HCT116 (cell line): ENCODE data around the gene TMEM53.

ENCODE experiments used
- CTCF ChIP-seq, 3 experiments: fragments of 200-600 bp in 1 of 3; sonication (generic) in 1 of 3; IDR thresholded peaks in 2 of 3; conservative IDR thresholded peaks in 1 of 3; 2 replicates each; pipeline ENCODE4 v1.5.1; 2012 to 2017; ENCODE audit warnings: low read depth in 2 of 3, low read length in 2 of 3, antibody characterized with exemption in 1 of 3, borderline replicate concordance in 1 of 3, control low read depth in 1 of 3, mild to moderate bottlenecking in 1 of 3, mixed read lengths in 1 of 3, mixed run types in 1 of 3, moderate library complexity in 1 of 3; ENCODE audit not compliant: insufficient read depth in 1 of 3
- EGR1 ChIP-seq: IDR thresholded peaks from 2 replicates; pipeline ENCODE4 v1.6.1; 2012; ENCODE audit warnings: low read depth
- ELF1 ChIP-seq: IDR thresholded peaks from 2 replicates; pipeline ENCODE4 v1.6.1; 2012; ENCODE audit warnings: low read depth, borderline replicate concordance
- POLR2A ChIP-seq: IDR thresholded peaks from 2 replicates; pipeline ENCODE4 v1.7.0; 2011; ENCODE audit warnings: borderline replicate concordance; ENCODE audit not compliant: insufficient read depth, insufficient read length; ENCODE audit errors: extremely low read depth
- ZBTB33 ChIP-seq: IDR thresholded peaks from 2 replicates; pipeline ENCODE4 v1.6.1; 2011; ENCODE audit warnings: mild to moderate bottlenecking, low read length, moderate library complexity; ENCODE audit not compliant: insufficient replicate concordance; ENCODE audit errors: extremely low read depth

- TF ChIP-seq ELF1 (no peak), CTCF (IDR thresholded peaks at IDR 0.05 in 2 of 3, conservative IDR thresholded peaks at IDR 0.05 in 1 of 3; ENCODE audit: borderline replicate concordance in 1 of 3, insufficient read depth in 1 of 3, low read depth in 2 of 3, low read length in 2 of 3) (no peak), POLR2A (no peak), EGR1 (no peak), ZBTB33 (no peak)
Observed at GRCh38 chr1:44635439-44635838, 38.8 kb downstream of the TMEM53 start.
